Activated naive CD8-positive, alpha-beta T cell (primary cell): ENCODE results near the gene HLA-DRB5.
"Not testable (repeated sequence)": the region's sequence is repeated elsewhere in the genome, so short reads cannot be mapped to it uniquely, and the experiment has no call there.

Source experiments
- H3K27ac Mint-ChIP-seq: one replicate; pipeline ENCODE4 v1.8.0; 2021; ENCODE audit warnings: mixed read lengths
- H3K27me3 Mint-ChIP-seq: one replicate; pipeline ENCODE4 v1.8.0; 2021; ENCODE audit warnings: mixed read lengths
- H3K36me3 Mint-ChIP-seq: one replicate; pipeline ENCODE4 v1.8.0; 2021; ENCODE audit warnings: mixed read lengths
- H3K4me1 Mint-ChIP-seq: one replicate; pipeline ENCODE4 v1.8.0; 2021; ENCODE audit warnings: low read depth, mixed read lengths
- H3K4me3 Mint-ChIP-seq: one replicate; pipeline ENCODE4 v1.8.0; 2021; ENCODE audit warnings: mild to moderate bottlenecking, mixed read lengths
- H3K9me3 Mint-ChIP-seq: one replicate; pipeline ENCODE4 v1.8.0; 2021; ENCODE audit warnings: low read depth, mixed read lengths

The HLA-DRB5 gene

DNA sequence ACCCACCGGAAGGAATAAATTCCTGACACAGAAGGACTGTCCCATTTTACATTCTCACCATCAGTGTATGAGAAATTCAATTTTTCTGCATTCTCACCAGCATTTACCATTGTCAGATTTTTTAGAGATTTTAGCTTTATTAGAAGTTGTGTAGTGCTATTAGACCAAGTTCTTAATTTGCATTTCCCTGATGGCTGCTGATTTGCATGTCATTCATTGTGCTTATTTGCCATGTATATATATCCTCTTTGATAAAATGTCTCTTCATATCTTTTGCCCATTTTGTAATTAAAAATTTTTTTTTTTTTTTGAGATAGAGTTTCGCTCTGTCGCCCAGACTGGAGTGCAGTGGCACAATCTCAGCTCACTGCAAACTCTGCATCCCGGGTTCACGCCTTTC is 9.8 kb upstream of the HLA-DRB5 start:
- peaks cover 3% of the 10 kb centered on the region for H3K27me3 Mint-ChIP-seq
- H3K4me3 Mint-ChIP-seq = no peak overlapping the region
- H3K27ac Mint-ChIP-seq = no peak overlapping the region
- H3K36me3 Mint-ChIP-seq = peaks cover 3% of the 10 kb centered on the region
- H3K4me1 Mint-ChIP-seq = no peaks in the 10 kb centered on the region
- H3K9me3 Mint-ChIP-seq = peaks cover 6% of the 10 kb centered on the region

DNA sequence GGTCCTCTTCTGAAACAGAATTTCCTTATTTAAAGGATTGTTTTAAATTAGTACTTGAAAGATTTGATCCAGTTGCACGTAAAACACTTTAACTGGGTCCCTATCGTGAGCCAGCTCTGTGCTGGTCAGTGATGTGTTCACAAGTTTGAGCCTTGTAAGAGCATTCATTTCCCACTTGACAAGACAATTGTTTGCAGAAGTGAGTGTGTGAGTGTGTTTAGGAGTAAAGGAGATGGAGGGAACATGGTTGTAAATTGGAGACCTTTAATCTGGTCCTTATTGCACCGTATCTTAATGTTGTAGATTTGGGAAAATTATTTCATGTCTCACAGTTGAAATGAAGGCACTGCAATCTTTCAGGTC is 325 bp upstream of the HLA-DRB5 start:
- H3K27ac Mint-ChIP-seq, H3K4me3 Mint-ChIP-seq, H3K36me3 Mint-ChIP-seq, H3K4me1 Mint-ChIP-seq, H3K27me3 Mint-ChIP-seq, H3K9me3 Mint-ChIP-seq: not testable (repeated sequence)

DNA sequence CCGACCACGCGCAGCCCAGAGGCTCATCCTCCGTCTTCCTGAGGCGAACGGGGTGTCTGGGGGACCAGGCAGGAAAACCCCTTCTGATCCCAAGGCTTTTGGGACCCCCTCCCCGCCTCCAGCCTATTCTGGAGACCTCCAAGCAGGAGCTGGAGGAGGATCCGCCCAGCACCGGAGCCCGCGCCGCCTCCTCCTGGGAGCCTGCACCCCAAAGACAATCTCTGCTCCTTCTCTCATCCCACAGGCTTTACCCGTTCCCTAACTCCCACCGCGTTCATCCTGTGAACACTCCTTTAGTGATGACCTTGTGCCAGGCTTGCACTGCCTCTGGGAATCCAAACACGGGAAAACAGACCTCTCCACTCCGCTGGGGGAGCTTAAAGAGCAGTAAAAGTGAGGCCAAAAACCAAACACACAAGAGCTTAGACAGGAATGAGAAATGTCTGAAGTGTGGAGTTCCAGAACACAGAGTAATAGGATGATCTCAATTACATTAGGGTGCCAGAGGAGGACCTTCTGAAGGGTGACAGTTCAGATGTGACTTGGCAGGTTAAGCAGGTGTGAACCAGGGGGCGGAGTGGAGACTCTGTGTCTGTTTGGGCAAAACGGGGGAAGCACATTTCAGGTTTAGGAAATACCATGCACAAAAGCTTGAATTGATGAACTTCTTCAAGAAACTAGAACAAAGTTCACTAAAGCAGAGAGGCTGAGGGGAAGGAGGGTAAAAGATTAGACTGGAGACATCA is 7.6 kb downstream of the HLA-DRB5 start:
- no peaks in the 10 kb centered on the region for H3K9me3 Mint-ChIP-seq
- no peaks in the 10 kb centered on the region for H3K4me1 Mint-ChIP-seq
- H3K36me3 Mint-ChIP-seq = no peaks in the 10 kb centered on the region
- peaks cover 5% of the 10 kb centered on the region for H3K27me3 Mint-ChIP-seq
- H3K27ac Mint-ChIP-seq = no peak overlapping the region
- no peak overlapping the region for H3K4me3 Mint-ChIP-seq

DNA sequence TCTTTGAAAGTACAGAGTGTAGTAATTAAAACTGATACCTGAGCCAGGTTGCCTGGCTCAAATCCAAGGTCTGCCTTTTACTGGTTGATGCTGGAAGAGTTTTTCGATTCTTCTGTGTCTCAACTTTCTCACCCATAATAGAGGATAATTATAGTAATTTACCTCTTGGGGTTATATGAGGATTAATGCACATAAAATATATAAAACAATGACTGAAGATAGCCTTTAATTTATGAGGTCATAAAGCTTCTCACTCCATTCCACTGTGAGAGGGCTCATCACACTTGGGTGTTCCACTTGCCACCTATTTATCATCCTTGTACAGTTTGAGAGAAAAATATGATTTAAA is 10.2 kb downstream of the HLA-DRB5 start:
- no peak overlapping the region for H3K27ac Mint-ChIP-seq
- H3K27me3 Mint-ChIP-seq = peaks cover 5% of the 10 kb centered on the region
- no peaks in the 10 kb centered on the region for H3K9me3 Mint-ChIP-seq
- H3K36me3 Mint-ChIP-seq = no peaks in the 10 kb centered on the region
- no peak overlapping the region for H3K4me3 Mint-ChIP-seq
- H3K4me1 Mint-ChIP-seq = no peaks in the 10 kb centered on the region

DNA sequence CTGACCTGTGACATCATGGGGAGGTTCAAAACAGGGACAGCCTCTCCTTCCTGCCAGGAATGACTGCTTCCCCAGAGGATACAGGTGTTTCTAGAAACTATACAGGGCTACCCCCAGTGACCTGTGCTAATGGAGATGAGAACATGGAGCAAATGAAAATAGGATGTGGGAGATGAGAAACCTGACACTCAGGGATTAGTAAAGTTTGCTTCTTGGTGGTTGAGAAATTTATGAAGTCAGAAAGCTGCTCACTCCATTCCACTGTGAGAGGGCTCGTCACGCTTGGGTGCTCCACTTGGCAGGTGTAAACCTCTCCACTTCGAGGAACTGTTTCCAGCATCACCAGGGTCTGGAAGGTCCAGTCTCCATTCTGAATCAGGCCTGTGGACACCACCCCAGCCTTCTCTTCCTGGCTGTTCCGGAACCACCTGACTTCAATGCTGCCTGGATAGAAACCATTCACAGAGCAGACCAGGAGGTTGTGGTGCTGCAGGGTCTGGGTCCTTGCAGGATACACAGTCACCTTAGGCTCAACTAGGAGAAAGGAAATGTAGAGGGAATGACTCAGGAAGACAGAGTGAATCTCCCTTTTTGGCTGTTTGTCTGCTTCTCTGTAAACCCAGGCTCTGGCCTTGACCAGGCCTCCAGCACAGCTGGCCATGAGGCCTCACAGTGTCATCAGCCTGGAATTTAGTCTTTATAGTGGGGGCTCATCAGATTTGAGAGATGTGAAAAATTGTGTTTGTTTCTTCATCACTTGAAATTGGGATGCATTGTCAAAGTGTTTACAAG is 10.8 kb downstream of the HLA-DRB5 start:
- H3K27ac Mint-ChIP-seq = no peak overlapping the region
- H3K27me3 Mint-ChIP-seq = peaks cover 5% of the 10 kb centered on the region

DNA sequence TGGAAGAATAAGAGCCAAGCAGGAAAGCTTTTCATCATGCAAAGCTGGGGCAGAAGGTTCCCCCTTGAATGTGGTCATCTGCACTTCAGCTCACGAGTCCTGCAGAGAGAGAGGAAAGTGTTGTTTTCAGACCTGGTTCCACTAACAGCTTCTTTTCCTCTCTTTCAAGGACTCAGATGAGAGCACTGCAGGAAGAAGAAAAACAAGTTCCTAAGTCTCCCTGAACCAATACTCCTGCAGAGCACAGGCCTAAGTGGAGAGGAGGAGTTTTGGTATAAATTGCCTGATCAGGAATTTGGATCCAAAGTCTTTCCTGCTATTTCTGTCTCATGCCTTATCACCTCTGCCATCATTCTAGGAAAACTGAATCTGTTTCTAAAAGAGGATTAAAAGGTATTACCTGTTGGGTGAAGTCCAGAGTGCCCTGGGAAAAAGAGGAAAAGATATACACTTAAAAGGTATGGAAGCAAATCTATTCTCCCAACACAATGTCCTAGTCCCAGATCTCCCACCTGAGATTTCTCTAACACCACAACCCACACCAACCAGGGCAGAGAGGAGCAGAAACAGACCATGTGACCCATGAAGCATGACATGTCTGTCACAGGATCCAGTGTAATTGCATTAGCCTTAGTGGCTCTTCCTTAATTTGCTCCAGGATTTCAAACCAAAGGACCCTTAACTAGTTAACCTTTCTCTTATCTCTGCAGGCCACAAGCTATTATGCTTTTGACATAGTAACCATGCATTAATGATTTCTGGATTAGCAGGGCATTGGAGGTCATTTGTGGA is 12.2 kb downstream of the HLA-DRB5 start:
- Mint-ChIP-seq H3K4me3 (no peak overlapping the region), H3K9me3 (no peaks in the 10 kb centered on the region), H3K4me1 (no peaks in the 10 kb centered on the region), H3K27me3 (peaks cover 4% of the 10 kb centered on the region), H3K36me3 (no peaks in the 10 kb centered on the region), H3K27ac (no peak overlapping the region)

More for the DNA sequence above, 10.8 kb downstream of the HLA-DRB5 start:
- Mint-ChIP-seq H3K36me3 (no peaks in the 10 kb centered on the region), H3K9me3 (no peaks in the 10 kb centered on the region), H3K4me1 (no peaks in the 10 kb centered on the region), H3K4me3 (no peak overlapping the region)

DNA sequence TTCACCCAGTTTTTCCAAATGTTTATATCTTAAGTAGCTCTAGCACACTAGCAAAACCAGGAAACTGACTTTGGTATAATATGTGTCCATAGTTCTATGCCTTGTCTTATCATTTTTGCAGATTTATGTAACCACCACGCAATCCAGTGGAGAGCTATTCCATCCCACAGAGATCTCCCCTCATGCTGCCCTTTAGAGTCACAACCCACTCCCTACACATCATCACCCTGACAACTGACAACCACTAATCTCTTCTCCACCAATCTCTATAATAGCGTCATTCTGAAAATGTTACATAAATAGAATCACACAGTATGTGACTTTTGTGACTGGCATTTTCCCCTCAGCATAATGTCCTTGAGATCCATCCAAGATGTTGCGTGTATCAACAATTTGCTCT is 29.1 kb downstream of the HLA-DRB5 start:
- Mint-ChIP-seq H3K27ac (no peak overlapping the region), H3K9me3 (no peaks in the 10 kb centered on the region), H3K4me3 (no peak overlapping the region), H3K4me1 (no peaks in the 10 kb centered on the region), H3K27me3 (peaks cover 2% of the 10 kb centered on the region), H3K36me3 (no peaks in the 10 kb centered on the region)

DNA sequence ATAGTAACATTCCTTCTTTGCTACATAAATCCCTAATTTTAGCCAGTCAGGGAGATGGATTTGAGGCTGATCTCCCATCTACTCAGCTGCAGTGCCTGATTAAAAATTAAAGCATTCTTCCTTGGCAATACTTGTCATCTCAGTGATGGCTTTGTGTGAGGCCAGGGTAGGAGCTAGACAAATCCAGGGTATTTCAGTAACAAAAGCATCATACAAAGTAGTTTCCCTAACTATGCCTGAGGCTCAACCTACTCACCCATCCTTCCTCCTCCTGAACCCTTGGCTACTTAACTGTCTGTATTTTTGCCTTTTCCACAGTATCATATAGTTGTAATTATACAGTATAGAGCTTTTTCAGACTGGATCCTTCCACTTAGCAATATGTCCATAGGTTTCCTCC is 37.7 kb downstream of the HLA-DRB5 start:
- H3K27me3 Mint-ChIP-seq = peaks cover 2% of the 10 kb centered on the region
- H3K4me1 Mint-ChIP-seq = no peaks in the 10 kb centered on the region
- H3K4me3 Mint-ChIP-seq = no peak overlapping the region
- no peak overlapping the region for H3K27ac Mint-ChIP-seq
- H3K36me3 Mint-ChIP-seq = no peaks in the 10 kb centered on the region
- H3K9me3 Mint-ChIP-seq = no peaks in the 10 kb centered on the region

DNA sequence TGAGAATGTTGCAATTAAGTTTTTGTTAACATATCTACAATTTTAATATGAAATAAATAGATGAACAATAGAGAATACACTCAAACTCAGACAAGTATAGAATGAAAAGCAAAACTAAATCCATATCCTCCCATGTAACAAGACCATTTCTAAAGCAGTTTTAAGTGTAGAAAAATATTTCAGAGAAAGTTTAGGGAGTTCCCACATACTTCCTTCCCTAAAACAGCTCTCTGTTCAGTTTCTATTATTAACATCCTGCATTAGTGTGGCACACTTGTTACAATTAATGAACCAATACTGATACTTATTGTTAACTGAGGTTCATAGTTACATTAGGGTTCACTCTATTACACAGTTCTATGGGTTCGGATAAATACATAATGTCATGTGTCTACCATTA is 38.4 kb downstream of the HLA-DRB5 start:
- Mint-ChIP-seq H3K4me1 (no peaks in the 10 kb centered on the region), H3K9me3 (no peaks in the 10 kb centered on the region), H3K27me3 (peaks cover 2% of the 10 kb centered on the region), H3K27ac (no peak overlapping the region), H3K36me3 (no peaks in the 10 kb centered on the region), H3K4me3 (no peak overlapping the region)

DNA sequence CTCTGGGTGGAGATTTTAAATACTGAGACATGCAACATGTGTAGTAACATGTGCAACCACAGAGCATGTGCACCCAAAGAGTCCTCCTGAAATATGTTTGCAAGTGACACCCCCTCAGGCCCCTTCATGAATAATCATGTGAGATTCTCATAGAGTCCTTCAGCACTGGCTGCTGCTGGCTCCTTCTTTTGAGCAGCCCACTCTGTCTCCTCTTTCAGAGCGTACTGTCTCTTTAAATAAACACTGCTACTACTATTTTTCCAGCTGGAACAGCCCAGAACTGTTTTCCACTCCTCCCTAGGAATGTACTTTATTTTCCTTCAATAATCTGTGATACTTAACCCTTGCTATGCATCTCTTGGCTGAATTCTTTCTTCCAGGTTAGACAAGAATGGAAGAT is 42.0 kb downstream of the HLA-DRB5 start:
- Mint-ChIP-seq H3K9me3 (no peaks in the 10 kb centered on the region), H3K36me3 (no peaks in the 10 kb centered on the region), H3K27ac (no peak overlapping the region), H3K27me3 (peaks cover 2% of the 10 kb centered on the region), H3K4me1 (no peaks in the 10 kb centered on the region), H3K4me3 (no peak overlapping the region)

DNA sequence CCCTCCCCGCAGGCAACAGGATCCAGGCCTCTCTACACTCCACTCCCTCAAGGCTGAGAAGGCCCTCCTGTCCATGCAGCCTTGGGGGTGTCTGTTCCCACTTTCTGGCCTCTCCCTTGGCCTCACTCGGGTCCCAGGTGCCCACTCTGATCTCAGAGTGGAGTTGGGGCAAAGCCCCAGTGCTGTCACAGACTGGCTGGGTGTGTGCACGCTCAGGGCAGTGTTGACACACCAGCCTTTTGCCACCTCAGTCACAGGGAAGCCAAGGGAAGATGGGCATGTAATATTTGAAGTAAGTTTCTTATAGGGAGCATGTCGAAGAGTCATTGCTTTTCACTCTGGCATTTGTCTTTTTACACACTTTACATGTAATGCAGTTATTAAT is 45.5 kb downstream of the HLA-DRB5 start:
- no peak overlapping the region for H3K4me3 Mint-ChIP-seq
- no peak overlapping the region for H3K27ac Mint-ChIP-seq
- no peaks in the 10 kb centered on the region for H3K4me1 Mint-ChIP-seq

DNA sequence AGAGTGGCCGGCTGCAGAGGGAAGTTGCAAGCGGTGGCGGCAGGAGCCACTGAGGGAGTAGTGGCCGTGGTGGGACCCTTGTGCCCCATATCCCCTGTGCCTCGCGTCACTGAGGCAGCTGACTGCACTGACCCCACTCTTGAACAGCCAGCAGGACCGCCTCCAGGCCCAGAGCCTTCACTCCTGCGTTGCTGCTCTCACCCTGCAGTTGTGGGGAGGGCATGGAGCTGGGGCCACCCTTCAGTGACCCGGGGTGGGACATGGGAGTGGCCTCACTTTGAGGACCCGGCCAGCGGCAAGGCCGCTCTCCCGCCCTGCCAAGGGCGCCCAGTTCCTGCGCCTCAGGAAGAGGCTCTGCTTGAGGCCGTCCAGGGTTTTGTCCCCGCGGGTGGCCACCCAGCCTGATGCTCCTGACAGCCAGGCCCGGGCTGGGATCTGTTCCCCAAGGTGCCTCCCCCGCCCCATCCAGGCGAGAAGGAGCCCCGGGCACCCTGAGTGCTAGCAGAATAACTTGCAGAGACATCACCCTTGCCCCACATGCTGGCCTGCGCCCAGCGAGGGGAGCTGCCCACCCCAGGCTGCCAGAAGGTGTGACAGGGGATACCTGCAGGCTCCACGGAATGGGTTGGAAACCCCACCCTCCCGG is 46.0 kb downstream of the HLA-DRB5 start:
- H3K27ac Mint-ChIP-seq = no peak overlapping the region
- no peak overlapping the region for H3K4me3 Mint-ChIP-seq
- H3K4me1 Mint-ChIP-seq = no peaks in the 10 kb centered on the region
- no peaks in the 10 kb centered on the region for H3K36me3 Mint-ChIP-seq
- H3K27me3 Mint-ChIP-seq = peaks cover 3% of the 10 kb centered on the region
- no peaks in the 10 kb centered on the region for H3K9me3 Mint-ChIP-seq

More for the DNA sequence above, 45.5 kb downstream of the HLA-DRB5 start:
- Mint-ChIP-seq H3K36me3 (no peaks in the 10 kb centered on the region), H3K27me3 (peaks cover 3% of the 10 kb centered on the region), H3K9me3 (no peaks in the 10 kb centered on the region)

DNA sequence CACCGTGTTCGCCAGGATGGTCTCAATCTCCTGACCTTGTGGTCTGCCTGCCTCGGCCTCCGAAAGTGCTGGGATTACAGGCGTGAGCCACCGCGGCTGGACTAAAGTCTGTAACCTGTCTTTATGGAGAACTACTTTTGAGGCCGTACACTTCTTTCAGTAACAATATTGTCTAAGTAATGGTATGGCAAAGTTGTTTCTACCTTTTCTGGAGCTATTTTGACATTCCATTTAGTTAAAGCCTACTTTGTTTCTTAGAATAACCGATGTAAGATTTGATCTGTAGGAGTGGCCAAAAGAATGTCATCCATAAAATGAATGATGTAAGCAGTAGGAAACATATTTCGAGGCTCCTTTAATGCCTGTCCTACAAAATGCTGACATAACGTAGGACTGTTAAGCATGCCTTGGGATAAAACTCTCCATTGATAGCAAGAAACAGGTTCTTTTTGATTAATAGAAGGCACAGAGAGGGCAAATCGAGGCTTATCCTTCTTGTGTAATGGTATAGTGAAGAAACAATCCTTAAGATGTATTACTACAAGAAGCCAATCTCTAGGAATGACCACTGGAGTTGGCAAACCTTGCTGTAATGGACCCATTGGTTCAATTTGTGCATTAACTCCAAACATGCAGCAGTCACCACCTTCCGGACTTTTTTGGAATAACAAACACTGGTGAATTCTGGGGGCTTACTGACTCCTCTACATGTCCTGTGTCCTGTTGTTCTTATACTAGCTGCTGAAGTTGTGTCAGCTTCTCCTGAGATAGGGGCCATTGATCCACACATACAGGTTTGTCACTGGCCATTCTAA is 54.5 kb downstream of the HLA-DRB5 start:
- Mint-ChIP-seq H3K27ac (no peak overlapping the region), H3K9me3 (no peaks in the 10 kb centered on the region), H3K27me3 (peaks cover 15% of the 10 kb centered on the region), H3K4me1 (peaks cover 3% of the 10 kb centered on the region), H3K36me3 (no peaks in the 10 kb centered on the region), H3K4me3 (no peak overlapping the region)
